Right lobe of liver (tissue), 6 donors: ENCODE measurements around the gene NPAS2. TPM values are rescaled to one million over a fixed set of nuclear protein-coding genes. Genes with fewer than 3 reads are reported as not detected.

Experiments
- ATAC-seq, 4 donors: fragments of 200-7000 bp; cut with Tn5 transposase; one replicate each; pipeline ENCODE4 v1.9.1; 2020; ENCODE audit warnings: mild to moderate bottlenecking in 4 of 4, moderate library complexity in 4 of 4
- DNase-seq, 3 donors: peaks; one replicate each; pipeline ENCODE4 v3.0.0-alpha.2; 2020
- H3K27ac ChIP-seq, 3 donors: fragments of 200-600 bp; one replicate each; pipeline ENCODE4 v1.8.0; 2022
- H3K27me3 ChIP-seq, 2 donors: fragments of 200-600 bp; one replicate each; pipeline ENCODE4 v1.8.0; 2022
- H3K36me3 ChIP-seq, 4 donors: fragments of 200-600 bp; sonication (generic) in 1 of 4; one replicate each; pipeline versions ENCODE4 v1.5.1 to v1.8.0; 2017 to 2022; ENCODE audit warnings: control low read depth in 1 of 4
- H3K4me1 ChIP-seq, 4 donors: fragments of 200-600 bp; sonication (generic) in 1 of 4; one replicate each; pipeline versions ENCODE4 v1.5.1 to v1.8.0; 2017 to 2022; ENCODE audit warnings: control low read depth in 1 of 4
- H3K4me3 ChIP-seq, 3 donors: fragments of 200-600 bp; one replicate each; pipeline ENCODE4 v1.8.0; 2022
- H3K9me3 ChIP-seq, 4 donors: fragments of 200-600 bp; sonication (generic) in 1 of 4; one replicate each; pipeline versions ENCODE4 v1.5.1 to v1.8.0; 2017 to 2022; ENCODE audit warnings: control low read depth in 1 of 4
- POLR2A ChIP-seq: fragments of 450-650 bp; IDR thresholded peaks from one replicate; pipeline ENCODE4 v1.6.1; 2017; ENCODE audit warnings: antibody characterized with exemption, mild to moderate bottlenecking
- WGBS: methylation state at CpG from one replicate; pipeline ENCODE4 v1.1.6; 2018; ENCODE audit warnings: low coverage, low lambda C conversion rate; ENCODE audit not compliant: insufficient coverage; ENCODE audit errors: missing lambda C conversion rate; 5-methylcytosine and 5-hydroxymethylcytosine counted together
- intact Hi-C, 2 donors: fragments of 100-400 bp; cut with DNase I; formaldehyde crosslinking; loops; one replicate each; pipeline versions ENCODE4 v1.11.2 to v1.14.1; 2022
- total RNA-seq, 6 experiments: library from RNA; depleted of rRNA in 2 of 6; stranded (reverse); fragments of >200 nt in 2 of 6; fragmentation: NEBNext Ultra II Directional in 3 of 6; extraction: Animal tissue kit (Norgen Biotek cat#: 25700) in 3 of 6; gene quantifications; one replicate each; pipeline versions ENCODE4 v1.1.0 to v1.2.4, GENCODE V29; 2016 to 2023
- TF ChIP-seq, protein P1 (sequence below), 4 donors: fragments of 200-600 bp in 3 of 4; fragments of 450-650 bp in 1 of 4; IDR thresholded peaks; one replicate each; pipeline versions ENCODE4 v1.5.1 to v1.8.0; 2016 to 2022; ENCODE audit warnings: antibody characterized with exemption in 4 of 4, mild to moderate bottlenecking in 2 of 4
- donor health status: DM: no; HTN: yes; CAD: no.
- donor health status: DM: no; HTN: no; CAD: no.
- donor health status: DM: no; HTN: no; CAD: no.
- donor health status: DM: no; HTN: yes; CAD: no.
- donor health status: DM: no; HTN: yes; CAD: no.

NPAS2 gene
- total RNA-seq, 6 experiments from 2014 or later = 8.8 to 33.3 (median 24.5) TPM

DNA sequence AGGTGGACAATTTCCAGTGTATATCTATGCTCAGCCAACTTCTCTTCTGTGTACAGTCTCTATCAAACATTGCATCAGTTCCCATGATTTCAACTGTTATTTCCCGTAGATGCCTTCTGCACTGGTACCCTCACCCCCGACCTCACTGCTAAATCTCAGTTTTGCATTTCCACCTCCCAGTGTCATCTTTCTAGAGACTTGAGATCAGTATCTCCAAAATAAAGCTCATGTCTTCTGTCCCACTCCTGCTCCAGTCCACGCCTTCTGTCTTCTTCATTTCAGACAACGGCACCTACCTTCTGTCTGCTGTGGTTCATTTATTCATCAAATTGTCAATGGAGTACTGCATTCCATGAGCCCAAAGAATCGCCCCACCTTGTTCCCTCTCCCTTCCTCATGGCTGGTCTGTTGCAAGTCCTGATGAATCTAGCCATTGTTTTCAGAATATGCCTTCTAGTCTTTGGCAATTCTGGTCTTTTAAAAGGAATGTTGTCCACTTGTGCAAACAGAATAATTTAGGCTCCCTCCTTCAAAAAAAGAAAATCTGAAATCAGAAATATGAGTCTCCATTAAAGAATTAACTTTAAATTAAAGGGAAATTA, 23.3 kb upstream of the NPAS2 start:
- Histone ChIP-seq H3K9me3 (no peaks in the 10 kb centered on the region), H3K4me3 (no peak overlapping the region), H3K36me3 (no peaks in the 10 kb centered on the region), H3K27ac (no peak overlapping the region), H3K27me3 (no peaks in the 10 kb centered on the region), H3K4me1 (peaks cover 0 to 6% (median 0%) of the 10 kb centered on the region in 4 donors)
- intact Hi-C loops = no loop called here
- DNase-seq = no peak
- TF ChIP-seq, protein P1, sequence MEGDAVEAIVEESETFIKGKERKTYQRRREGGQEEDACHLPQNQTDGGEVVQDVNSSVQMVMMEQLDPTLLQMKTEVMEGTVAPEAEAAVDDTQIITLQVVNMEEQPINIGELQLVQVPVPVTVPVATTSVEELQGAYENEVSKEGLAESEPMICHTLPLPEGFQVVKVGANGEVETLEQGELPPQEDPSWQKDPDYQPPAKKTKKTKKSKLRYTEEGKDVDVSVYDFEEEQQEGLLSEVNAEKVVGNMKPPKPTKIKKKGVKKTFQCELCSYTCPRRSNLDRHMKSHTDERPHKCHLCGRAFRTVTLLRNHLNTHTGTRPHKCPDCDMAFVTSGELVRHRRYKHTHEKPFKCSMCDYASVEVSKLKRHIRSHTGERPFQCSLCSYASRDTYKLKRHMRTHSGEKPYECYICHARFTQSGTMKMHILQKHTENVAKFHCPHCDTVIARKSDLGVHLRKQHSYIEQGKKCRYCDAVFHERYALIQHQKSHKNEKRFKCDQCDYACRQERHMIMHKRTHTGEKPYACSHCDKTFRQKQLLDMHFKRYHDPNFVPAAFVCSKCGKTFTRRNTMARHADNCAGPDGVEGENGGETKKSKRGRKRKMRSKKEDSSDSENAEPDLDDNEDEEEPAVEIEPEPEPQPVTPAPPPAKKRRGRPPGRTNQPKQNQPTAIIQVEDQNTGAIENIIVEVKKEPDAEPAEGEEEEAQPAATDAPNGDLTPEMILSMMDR (IDR thresholded peaks at IDR 0.05) = no peak
- no peak for TF ChIP-seq POLR2A
- 61% methylated on average over 5 of the region's 5 CpGs for WGBS
- no peak for ATAC-seq

DNA sequence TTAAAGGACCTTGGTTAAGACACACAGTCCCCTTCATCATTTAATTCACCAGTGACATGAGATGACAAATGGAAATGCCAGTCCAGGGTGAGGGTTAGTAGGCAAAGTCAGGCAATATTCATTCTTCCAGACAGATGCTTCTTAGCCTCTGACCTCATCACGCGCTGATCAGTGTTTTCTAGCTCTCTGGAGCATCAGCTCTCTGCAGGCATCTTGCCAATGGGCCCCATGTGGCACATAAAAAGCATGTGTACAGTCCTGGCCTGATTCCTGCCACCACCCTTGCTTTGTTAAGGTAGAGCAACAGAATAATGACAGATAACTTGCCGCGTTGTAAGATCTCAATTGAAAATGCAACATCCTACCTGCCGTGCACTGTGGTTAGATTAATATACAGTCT, 20.3 kb upstream of the NPAS2 start:
- DNase-seq (no peak), ATAC-seq (no peak)
- intact Hi-C loops = no loop called here
- Histone ChIP-seq H3K36me3 (no peaks in the 10 kb centered on the region), H3K4me1 (no peaks in the 10 kb centered on the region), H3K27me3 (no peaks in the 10 kb centered on the region), H3K4me3 (no peak overlapping the region), H3K9me3 (no peaks in the 10 kb centered on the region), H3K27ac (no peak overlapping the region)
- 85% methylated on average over 5 of the region's 5 CpGs for WGBS
- TF ChIP-seq POLR2A = no peak
- TF ChIP-seq, protein P1 (IDR thresholded peaks at IDR 0.05) = no peak

DNA sequence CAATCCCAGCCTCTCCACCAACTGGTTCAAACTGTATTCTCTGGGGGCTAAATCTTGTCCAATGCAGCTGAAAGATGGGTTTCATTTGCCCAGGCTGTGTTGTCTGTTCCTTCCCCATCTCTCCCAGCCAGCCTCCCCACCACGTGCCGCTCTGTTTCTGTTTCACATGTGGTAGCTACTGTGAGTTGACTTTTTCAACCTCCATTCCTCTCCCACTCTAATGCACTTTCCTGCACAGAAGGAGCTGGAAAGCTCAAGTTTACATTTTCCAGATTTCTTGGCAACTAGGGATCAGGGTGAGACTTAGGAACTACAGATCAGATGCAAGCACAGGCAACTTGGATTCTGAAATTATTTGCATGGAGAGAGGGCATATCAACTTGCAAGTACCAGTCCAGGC, 19.0 kb upstream of the NPAS2 start:
- WGBS = 56% methylated on average over 2 of the region's 2 CpGs
- intact Hi-C loops = no loop called here
- no peaks in the 10 kb centered on the region for H3K4me1 ChIP-seq
- H3K9me3 ChIP-seq = no peaks in the 10 kb centered on the region
- H3K36me3 ChIP-seq = no peaks in the 10 kb centered on the region
- DNase-seq (no peak), ATAC-seq (no peak)
- H3K27ac ChIP-seq = no peak overlapping the region
- no peaks in the 10 kb centered on the region for H3K27me3 ChIP-seq
- no peak for TF ChIP-seq POLR2A
- TF ChIP-seq, protein P1 (IDR thresholded peaks at IDR 0.05) = no peak
- H3K4me3 ChIP-seq = no peak overlapping the region

DNA sequence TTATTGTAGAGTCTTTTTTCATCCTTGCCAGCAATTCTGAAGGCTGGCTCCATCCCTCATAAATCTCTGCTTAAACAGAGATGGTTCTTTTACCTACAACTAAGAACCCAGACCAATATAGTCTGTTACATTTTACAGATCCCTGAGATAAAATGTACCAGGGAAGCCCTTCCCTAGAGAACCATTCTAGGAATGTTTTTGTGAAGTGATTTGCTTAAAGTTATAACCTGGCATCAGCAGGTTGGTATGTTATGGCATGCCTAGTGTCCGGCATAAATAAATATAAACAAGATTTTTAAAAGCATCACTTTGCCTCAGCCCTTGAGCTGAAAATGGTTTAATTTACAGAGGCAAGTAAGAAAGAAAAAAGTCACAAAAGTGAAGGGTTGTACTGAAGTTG, 18.5 kb upstream of the NPAS2 start:
- Histone ChIP-seq H3K27me3 (no peaks in the 10 kb centered on the region), H3K27ac (no peak overlapping the region), H3K36me3 (no peaks in the 10 kb centered on the region), H3K4me3 (no peak overlapping the region), H3K4me1 (no peaks in the 10 kb centered on the region), H3K9me3 (no peaks in the 10 kb centered on the region)
- TF ChIP-seq POLR2A = no peak
- TF ChIP-seq, protein P1 (IDR thresholded peaks at IDR 0.05) = no peak
- ATAC-seq = no peak
- 100% methylated on average over 1 of the region's 1 CpG for WGBS
- DNase-seq = no peak
- intact Hi-C loops = no loop called here

DNA sequence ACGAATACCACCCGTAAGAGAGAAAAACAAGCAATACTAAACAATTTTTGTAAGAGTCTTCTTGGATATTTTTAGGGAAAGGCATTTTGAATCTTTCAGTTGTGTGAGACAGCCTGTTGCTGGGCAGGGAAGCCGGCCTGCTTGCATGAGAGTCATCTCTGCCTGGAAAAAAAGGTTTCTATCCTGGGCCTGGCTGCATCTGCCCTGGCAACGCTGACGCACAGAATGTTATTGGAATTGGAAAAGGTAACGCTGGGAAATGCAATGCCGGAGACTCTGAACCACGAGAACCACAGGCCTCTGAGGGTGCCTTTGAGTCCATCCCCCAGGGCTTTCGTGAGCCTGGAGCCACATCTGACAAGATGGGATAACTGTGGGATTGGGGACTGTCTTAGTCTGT, 17.9 kb upstream of the NPAS2 start:
- H3K36me3 ChIP-seq = no peaks in the 10 kb centered on the region
- DNase-seq (no peak), ATAC-seq (no peak)
- no peak overlapping the region for H3K4me3 ChIP-seq
- no peak for TF ChIP-seq POLR2A
- TF ChIP-seq, protein P1 (IDR thresholded peaks at IDR 0.05) = no peak
- no peaks in the 10 kb centered on the region for H3K27me3 ChIP-seq
- no peaks in the 10 kb centered on the region for H3K9me3 ChIP-seq
- H3K27ac ChIP-seq = no peak overlapping the region
- intact Hi-C loops = no loop called here
- 90% methylated on average over 9 of the region's 9 CpGs for WGBS
- H3K4me1 ChIP-seq = no peaks in the 10 kb centered on the region
